ENCODE measurements around the gene MYRIP. TPM values are rescaled to one million over a fixed set of nuclear protein-coding genes. Genes with fewer than 3 reads are reported as not detected.

Gene MYRIP
- total RNA-seq, 1 experiment from 2014 or later: 1.6 TPM

DNA sequence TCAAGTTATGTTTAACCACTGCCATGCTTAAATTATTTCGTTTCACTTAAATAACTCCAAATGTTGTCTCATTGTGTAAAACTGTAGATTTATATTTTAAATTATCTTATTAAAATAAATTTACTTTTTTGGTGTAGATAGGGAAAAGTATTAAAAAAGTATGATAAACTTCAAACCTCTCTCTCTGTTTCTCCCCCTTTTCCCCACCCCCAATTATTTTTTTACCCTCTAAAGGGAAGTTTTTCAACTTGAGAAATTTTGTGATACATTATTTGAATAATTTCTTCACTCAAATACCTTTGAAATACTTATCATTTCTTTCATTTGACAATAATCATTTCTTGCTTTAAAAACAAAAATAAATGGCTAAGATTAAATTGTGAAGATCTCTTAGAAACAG is 433.2 kb downstream of the MYRIP start (continued):
- TF ChIP-seq, protein P1, sequence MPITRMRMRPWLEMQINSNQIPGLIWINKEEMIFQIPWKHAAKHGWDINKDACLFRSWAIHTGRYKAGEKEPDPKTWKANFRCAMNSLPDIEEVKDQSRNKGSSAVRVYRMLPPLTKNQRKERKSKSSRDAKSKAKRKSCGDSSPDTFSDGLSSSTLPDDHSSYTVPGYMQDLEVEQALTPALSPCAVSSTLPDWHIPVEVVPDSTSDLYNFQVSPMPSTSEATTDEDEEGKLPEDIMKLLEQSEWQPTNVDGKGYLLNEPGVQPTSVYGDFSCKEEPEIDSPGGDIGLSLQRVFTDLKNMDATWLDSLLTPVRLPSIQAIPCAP (CRISPR knock-in tag; IDR thresholded peaks at IDR 0.05): no peak

DNA sequence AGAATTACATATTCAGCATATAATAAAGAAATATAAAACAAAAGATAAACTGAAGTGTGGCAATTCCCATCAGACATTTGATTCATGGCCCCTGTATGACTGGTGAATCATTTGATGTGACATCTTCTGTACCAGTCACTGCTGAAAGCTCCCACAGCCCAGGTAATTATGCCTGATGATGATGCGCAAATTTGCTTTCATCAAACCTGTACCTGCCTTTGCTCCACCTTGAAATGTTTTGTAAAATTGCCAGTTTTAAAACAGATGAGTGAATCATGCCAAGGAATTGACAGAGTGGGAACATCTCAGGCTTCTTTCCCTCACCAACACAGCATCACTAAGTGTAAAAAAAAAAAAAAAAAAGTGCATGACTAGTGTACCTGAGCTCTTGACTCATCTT is 433.6 kb downstream of the MYRIP start:
- ChIA-PET POLR2A (interaction anchor here (0.6 kb wide), 2 partner anchors 210 to 1383 kb away, joined by 4 read pairs; no protein-coding TSS in a partner anchor), CTCF (interaction anchor here (0.7 to 1.5 kb wide), 2 partner anchors 38 to 66 kb away, joined by 3 to 4 read pairs; no protein-coding TSS in a partner anchor)
- ATAC-seq: no peak
- Mint-ChIP-seq H3K27me3 (ENCODE audit: low read depth) (no peaks in the 10 kb centered on the region), H3K4me3 (no peak overlapping the region), H3K36me3 (no peaks in the 10 kb centered on the region), H3K27ac (no peak overlapping the region), H3K4me1 (peaks cover 9% of the 10 kb centered on the region), H3K9me3 (no peaks in the 10 kb centered on the region)
- DNase-seq (ENCODE audit: low spot score): no peak
- no peak for TF ChIP-seq NFATC4 (CRISPR knock-in tag; IDR thresholded peaks at IDR 0.05)
- TF ChIP-seq, protein P2, sequence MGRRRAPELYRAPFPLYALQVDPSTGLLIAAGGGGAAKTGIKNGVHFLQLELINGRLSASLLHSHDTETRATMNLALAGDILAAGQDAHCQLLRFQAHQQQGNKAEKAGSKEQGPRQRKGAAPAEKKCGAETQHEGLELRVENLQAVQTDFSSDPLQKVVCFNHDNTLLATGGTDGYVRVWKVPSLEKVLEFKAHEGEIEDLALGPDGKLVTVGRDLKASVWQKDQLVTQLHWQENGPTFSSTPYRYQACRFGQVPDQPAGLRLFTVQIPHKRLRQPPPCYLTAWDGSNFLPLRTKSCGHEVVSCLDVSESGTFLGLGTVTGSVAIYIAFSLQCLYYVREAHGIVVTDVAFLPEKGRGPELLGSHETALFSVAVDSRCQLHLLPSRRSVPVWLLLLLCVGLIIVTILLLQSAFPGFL (CRISPR knock-in tag; IDR thresholded peaks at IDR 0.05; ENCODE audit: borderline replicate concordance): no peak
- TF ChIP-seq, protein P3, sequence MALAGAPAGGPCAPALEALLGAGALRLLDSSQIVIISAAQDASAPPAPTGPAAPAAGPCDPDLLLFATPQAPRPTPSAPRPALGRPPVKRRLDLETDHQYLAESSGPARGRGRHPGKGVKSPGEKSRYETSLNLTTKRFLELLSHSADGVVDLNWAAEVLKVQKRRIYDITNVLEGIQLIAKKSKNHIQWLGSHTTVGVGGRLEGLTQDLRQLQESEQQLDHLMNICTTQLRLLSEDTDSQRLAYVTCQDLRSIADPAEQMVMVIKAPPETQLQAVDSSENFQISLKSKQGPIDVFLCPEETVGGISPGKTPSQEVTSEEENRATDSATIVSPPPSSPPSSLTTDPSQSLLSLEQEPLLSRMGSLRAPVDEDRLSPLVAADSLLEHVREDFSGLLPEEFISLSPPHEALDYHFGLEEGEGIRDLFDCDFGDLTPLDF (CRISPR knock-in tag; IDR thresholded peaks at IDR 0.05): no peak
- TF ChIP-seq, protein P4, sequence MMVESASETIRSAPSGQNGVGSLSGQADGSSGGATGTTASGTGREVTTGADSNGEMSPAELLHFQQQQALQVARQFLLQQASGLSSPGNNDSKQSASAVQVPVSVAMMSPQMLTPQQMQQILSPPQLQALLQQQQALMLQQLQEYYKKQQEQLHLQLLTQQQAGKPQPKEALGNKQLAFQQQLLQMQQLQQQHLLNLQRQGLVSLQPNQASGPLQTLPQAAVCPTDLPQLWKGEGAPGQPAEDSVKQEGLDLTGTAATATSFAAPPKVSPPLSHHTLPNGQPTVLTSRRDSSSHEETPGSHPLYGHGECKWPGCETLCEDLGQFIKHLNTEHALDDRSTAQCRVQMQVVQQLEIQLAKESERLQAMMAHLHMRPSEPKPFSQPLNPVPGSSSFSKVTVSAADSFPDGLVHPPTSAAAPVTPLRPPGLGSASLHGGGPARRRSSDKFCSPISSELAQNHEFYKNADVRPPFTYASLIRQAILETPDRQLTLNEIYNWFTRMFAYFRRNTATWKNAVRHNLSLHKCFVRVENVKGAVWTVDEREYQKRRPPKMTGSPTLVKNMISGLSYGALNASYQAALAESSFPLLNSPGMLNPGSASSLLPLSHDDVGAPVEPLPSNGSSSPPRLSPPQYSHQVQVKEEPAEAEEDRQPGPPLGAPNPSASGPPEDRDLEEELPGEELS (CRISPR knock-in tag; IDR thresholded peaks at IDR 0.05): no peak
- TF ChIP-seq HMGA2 (CRISPR knock-in tag; IDR thresholded peaks at IDR 0.05): no peak
- no peak for TF ChIP-seq ZNF219 (CRISPR knock-in tag; IDR thresholded peaks at IDR 0.05; ENCODE audit: borderline replicate concordance)
- no peak for TF ChIP-seq ETV6 (CRISPR knock-in tag; IDR thresholded peaks at IDR 0.05)
- TF ChIP-seq, protein P5, sequence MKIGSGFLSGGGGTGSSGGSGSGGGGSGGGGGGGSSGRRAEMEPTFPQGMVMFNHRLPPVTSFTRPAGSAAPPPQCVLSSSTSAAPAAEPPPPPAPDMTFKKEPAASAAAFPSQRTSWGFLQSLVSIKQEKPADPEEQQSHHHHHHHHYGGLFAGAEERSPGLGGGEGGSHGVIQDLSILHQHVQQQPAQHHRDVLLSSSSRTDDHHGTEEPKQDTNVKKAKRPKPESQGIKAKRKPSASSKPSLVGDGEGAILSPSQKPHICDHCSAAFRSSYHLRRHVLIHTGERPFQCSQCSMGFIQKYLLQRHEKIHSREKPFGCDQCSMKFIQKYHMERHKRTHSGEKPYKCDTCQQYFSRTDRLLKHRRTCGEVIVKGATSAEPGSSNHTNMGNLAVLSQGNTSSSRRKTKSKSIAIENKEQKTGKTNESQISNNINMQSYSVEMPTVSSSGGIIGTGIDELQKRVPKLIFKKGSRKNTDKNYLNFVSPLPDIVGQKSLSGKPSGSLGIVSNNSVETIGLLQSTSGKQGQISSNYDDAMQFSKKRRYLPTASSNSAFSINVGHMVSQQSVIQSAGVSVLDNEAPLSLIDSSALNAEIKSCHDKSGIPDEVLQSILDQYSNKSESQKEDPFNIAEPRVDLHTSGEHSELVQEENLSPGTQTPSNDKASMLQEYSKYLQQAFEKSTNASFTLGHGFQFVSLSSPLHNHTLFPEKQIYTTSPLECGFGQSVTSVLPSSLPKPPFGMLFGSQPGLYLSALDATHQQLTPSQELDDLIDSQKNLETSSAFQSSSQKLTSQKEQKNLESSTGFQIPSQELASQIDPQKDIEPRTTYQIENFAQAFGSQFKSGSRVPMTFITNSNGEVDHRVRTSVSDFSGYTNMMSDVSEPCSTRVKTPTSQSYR (CRISPR knock-in tag; IDR thresholded peaks at IDR 0.05): no peak
- TF ChIP-seq, protein P6, sequence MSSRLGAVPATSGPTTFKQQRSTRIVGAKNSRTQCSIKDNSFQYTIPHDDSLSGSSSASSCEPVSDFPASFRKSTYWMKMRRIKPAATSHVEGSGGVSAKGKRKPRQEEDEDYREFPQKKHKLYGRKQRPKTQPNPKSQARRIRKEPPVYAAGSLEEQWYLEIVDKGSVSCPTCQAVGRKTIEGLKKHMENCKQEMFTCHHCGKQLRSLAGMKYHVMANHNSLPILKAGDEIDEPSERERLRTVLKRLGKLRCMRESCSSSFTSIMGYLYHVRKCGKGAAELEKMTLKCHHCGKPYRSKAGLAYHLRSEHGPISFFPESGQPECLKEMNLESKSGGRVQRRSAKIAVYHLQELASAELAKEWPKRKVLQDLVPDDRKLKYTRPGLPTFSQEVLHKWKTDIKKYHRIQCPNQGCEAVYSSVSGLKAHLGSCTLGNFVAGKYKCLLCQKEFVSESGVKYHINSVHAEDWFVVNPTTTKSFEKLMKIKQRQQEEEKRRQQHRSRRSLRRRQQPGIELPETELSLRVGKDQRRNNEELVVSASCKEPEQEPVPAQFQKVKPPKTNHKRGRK (CRISPR knock-in tag; IDR thresholded peaks at IDR 0.05; ENCODE audit: borderline replicate concordance): no peak
- no peak for TF ChIP-seq ZNF671 (CRISPR knock-in tag; IDR thresholded peaks at IDR 0.05)
- no peak for TF ChIP-seq ESRRA (CRISPR knock-in tag; IDR thresholded peaks at IDR 0.05; ENCODE audit: borderline replicate concordance)
- no peak for TF ChIP-seq GABPB1 (CRISPR knock-in tag; IDR thresholded peaks at IDR 0.05)
